DND-41 (cell line): ENCODE data around the gene INO80E.

Experiments
- ATAC-seq: fragments of 200-7000 bp; cut with Tn5 transposase; 3 replicates; pipeline ENCODE4 v1.9.1; 2021; ENCODE audit warnings: low read depth; ENCODE audit not compliant: insufficient read depth
- DNase-seq: peaks from one replicate; pipeline ENCODE4 v3.0.0-alpha.2; 2020
- H2AFZ ChIP-seq: 2 replicates; pipeline ENCODE4 v1.6.0; 2012; ENCODE audit warnings: low read depth, low read length
- H3K27ac ChIP-seq: 2 replicates; pipeline ENCODE4 v1.5.1; 2012; ENCODE audit warnings: low read length, inconsistent platforms
- H3K27me3 ChIP-seq: fragments of 200-600 bp; sonication (generic); 2 replicates; pipeline ENCODE4 v1.6.0; 2012; ENCODE audit warnings: low read length, mild to moderate bottlenecking, inconsistent platforms; ENCODE audit not compliant: insufficient read depth, poor library complexity
- H3K36me3 ChIP-seq: 2 replicates; pipeline ENCODE4 v1.5.1; 2012; ENCODE audit warnings: low read length, inconsistent platforms; ENCODE audit not compliant: insufficient read depth
- H3K4me1 ChIP-seq: 2 replicates; pipeline ENCODE4 v1.5.1; 2012; ENCODE audit warnings: mild to moderate bottlenecking, low read length; ENCODE audit not compliant: insufficient read depth
- H3K4me2 ChIP-seq: 2 replicates; pipeline ENCODE4 v1.6.0; 2012; ENCODE audit warnings: mild to moderate bottlenecking, moderate library complexity, low read length, inconsistent platforms; ENCODE audit not compliant: insufficient read depth
- H3K4me3 ChIP-seq, 2 experiments: fragments of 200-600 bp in 1 of 2; shearing (Covaris generic) in 1 of 2; 2 replicates each; pipeline ENCODE4 v1.5.1; 2012 to 2016; ENCODE audit warnings: inconsistent platforms in 2 of 2, low read length in 2 of 2, mild to moderate bottlenecking in 2 of 2, low read depth in 1 of 2, moderate library complexity in 1 of 2
- H3K79me2 ChIP-seq: 2 replicates; pipeline ENCODE4 v1.6.0; 2012; ENCODE audit warnings: low read length, inconsistent platforms; ENCODE audit not compliant: insufficient read depth
- H3K9ac ChIP-seq: 2 replicates; pipeline ENCODE4 v1.6.0; 2012; ENCODE audit warnings: low read depth, mild to moderate bottlenecking, inconsistent platforms, low read length, moderate library complexity
- H3K9me3 ChIP-seq: 2 replicates; pipeline ENCODE4 v1.5.1; 2012; ENCODE audit warnings: low read length, moderate library complexity, mild to moderate bottlenecking, inconsistent platforms; ENCODE audit not compliant: insufficient read depth, severe bottlenecking
- H4K20me1 ChIP-seq: 2 replicates; pipeline ENCODE4 v1.6.0; 2012; ENCODE audit warnings: low read length; ENCODE audit not compliant: insufficient read depth
- EZH2 ChIP-seq: IDR thresholded peaks from 3 replicates; pipeline ENCODE4 v1.6.1; 2012; ENCODE audit warnings: borderline replicate concordance, low read depth, mild to moderate bottlenecking, moderate library complexity, low read length, inconsistent platforms; ENCODE audit not compliant: severe bottlenecking
- TF ChIP-seq, protein P1 (sequence below): IDR thresholded peaks from 2 replicates; pipeline ENCODE4 v1.5.1; 2012; ENCODE audit warnings: borderline replicate concordance, low read length, moderate library complexity, mild to moderate bottlenecking; ENCODE audit not compliant: poor library complexity, severe bottlenecking; ENCODE audit errors: extremely low read depth

The INO80E gene

DNA sequence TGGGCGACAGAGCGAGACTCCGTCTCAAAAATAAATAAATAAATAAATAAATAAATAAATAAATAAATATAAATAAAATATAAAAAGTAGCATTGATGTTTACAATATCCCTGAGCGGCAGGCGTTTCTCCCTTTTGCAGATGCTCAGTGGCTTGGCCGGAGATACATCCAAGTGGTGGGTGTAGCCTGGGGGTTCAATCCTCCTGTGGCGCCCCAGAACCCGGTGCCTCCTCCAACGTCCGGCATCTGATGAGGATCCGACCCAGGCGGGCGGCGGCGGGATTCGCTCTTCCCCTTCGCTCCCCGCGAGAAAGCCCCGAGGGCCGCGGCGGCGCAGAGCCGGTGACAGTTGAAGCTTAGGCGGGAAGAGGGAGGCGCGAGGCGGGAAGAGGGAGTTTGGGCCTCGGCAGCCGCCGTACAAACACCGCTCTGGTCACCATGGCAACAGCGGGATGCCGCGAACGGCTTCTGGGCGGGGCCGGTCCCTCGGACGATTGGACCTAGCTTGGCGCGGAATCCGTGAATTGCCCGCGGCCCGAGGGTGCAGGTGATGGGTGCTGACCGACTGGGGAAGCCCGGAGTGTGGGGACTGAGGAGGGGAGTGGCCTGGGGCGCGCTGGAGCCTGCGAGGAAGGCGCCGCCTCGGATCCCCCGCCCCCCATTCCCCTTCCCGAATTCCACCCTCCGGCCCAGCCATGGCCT is 56.8 kb downstream of the INO80E start:
- H3K27ac ChIP-seq: peak overlapping the region; percentile 85

DNA sequence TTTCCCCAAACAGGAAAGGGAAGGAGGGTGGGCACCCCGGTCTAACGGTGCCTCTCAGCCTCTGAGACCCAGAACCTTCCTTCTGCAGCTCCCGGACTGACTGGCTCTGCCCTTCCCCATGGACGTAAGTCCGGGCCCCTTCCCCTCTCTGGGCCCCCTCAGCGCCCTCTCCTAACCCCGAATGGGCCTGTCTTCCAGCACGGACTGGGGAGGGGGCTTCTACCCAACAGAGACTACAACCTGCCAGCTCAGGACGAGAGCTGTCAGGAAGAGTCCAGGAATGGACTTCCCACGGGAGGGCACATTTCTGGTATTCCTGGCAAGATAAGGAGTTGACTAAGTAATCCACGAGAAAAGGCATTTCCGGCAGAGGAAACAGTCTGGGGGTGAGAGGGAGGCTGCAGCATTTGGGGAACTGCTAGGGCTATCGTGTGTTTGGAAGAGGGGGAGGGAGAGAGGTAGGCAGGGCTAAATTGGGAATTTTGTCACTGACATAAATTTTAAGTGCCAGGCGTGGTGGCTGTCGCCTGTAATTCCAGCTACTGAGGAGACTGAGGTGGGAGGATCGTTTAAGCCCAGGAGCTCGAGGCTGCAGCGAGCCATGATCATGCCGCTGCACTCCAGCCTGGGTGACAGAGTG is 57.5 kb downstream of the INO80E start:
- H3K9me3 ChIP-seq: no peaks in the 10 kb centered on the region
- peak overlapping the region; percentile 85 for H3K27ac ChIP-seq
- ATAC-seq (peak; percentile 26), DNase-seq (no peak)
- H3K79me2 ChIP-seq: peaks cover 18% of the 10 kb centered on the region
- peak overlapping the region; percentile 83 for H3K9ac ChIP-seq
- peak overlapping the region; percentile 81 to 87 for H3K4me3 ChIP-seq
- TF ChIP-seq EZH2: no peak
- TF ChIP-seq, protein P1, sequence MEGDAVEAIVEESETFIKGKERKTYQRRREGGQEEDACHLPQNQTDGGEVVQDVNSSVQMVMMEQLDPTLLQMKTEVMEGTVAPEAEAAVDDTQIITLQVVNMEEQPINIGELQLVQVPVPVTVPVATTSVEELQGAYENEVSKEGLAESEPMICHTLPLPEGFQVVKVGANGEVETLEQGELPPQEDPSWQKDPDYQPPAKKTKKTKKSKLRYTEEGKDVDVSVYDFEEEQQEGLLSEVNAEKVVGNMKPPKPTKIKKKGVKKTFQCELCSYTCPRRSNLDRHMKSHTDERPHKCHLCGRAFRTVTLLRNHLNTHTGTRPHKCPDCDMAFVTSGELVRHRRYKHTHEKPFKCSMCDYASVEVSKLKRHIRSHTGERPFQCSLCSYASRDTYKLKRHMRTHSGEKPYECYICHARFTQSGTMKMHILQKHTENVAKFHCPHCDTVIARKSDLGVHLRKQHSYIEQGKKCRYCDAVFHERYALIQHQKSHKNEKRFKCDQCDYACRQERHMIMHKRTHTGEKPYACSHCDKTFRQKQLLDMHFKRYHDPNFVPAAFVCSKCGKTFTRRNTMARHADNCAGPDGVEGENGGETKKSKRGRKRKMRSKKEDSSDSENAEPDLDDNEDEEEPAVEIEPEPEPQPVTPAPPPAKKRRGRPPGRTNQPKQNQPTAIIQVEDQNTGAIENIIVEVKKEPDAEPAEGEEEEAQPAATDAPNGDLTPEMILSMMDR: no peak
- H2AFZ ChIP-seq: peak overlapping the region; percentile 92
- no peaks in the 10 kb centered on the region; the same call in 1 of the 2 replicates for H3K36me3 ChIP-seq
- peak overlapping the region; percentile 97 for H3K4me2 ChIP-seq
- peaks cover 32% of the 10 kb centered on the region for H3K4me1 ChIP-seq
- H3K27me3 ChIP-seq: no peaks in the 10 kb centered on the region
- H4K20me1 ChIP-seq: no peaks in the 10 kb centered on the region

More for the DNA sequence above, 56.8 kb downstream of the INO80E start:
- ATAC-seq (peak; percentile 84), DNase-seq (peak; percentile 93)
- H3K27me3 ChIP-seq: no peaks in the 10 kb centered on the region
- H3K36me3 ChIP-seq: no peaks in the 10 kb centered on the region; the same call in 1 of the 2 replicates
- peak overlapping the region; percentile 81 to 87 for H3K4me3 ChIP-seq
- TF ChIP-seq EZH2: no peak
- TF ChIP-seq, protein P1: no peak
- H4K20me1 ChIP-seq: no peaks in the 10 kb centered on the region
- H3K4me1 ChIP-seq: peaks cover 32% of the 10 kb centered on the region
- H3K9me3 ChIP-seq: no peaks in the 10 kb centered on the region
- H3K4me2 ChIP-seq: peak overlapping the region; percentile 97
- peak overlapping the region; percentile 92 for H2AFZ ChIP-seq
- H3K79me2 ChIP-seq: peaks cover 18% of the 10 kb centered on the region
- peak overlapping the region; percentile 83 for H3K9ac ChIP-seq

DNA sequence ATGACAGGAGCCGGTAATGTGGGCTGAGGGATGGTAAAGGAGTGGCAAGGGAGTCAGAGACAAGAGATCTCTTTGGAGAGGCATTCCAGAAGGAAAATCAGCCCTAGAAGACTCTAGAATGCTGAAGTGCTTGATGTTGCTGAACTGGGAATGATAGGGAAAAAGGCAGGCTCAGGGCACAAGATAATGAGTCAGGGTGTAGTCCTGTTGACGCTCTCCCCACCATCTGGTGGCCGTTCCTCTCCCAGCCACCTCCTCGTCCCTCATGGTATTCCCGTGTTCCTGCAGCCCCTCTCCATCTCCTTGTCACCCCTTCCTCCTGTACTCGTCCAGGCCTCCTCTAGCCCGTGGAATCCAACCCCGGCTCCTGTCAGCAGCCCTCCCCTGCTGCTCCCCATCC is 58.4 kb downstream of the INO80E start:
- Histone ChIP-seq H2AFZ (no peak overlapping the region), H3K27ac (peak overlapping the region; percentile 41), H3K4me1 (peaks cover 32% of the 10 kb centered on the region), H3K36me3 (peaks cover under 1% of the 10 kb centered on the region; the same call in 1 of the 2 replicates), H4K20me1 (no peaks in the 10 kb centered on the region), H3K9me3 (no peaks in the 10 kb centered on the region), H3K27me3 (no peaks in the 10 kb centered on the region), H3K4me2 (peak overlapping the region; percentile 97), H3K79me2 (peaks cover 18% of the 10 kb centered on the region), H3K9ac (peak overlapping the region; percentile 42), H3K4me3 (peak overlapping the region in 1 of 2 experiments; percentile 26; a peak in 2 of 4 replicates)
- no peak for TF ChIP-seq EZH2
- TF ChIP-seq, protein P1: no peak
- DNase-seq: no peak
- ATAC-seq: no peak
